IPS-18c (cell line): ENCODE results near the gene GCH1.

ENCODE experiments used
- H3K4me3 ChIP-seq: 2 replicates; pipeline ENCODE4 v1.7.0; 2013; ENCODE audit warnings: low read depth, mild to moderate bottlenecking, low read length, moderate library complexity; ENCODE audit not compliant: insufficient read depth
- H3K9me3 ChIP-seq: one replicate; pipeline ENCODE4 v1.6.1; 2013; ENCODE audit warnings: mild to moderate bottlenecking, low read length, moderate library complexity; ENCODE audit not compliant: control insufficient read depth, insufficient read depth

GCH1 gene

DNA sequence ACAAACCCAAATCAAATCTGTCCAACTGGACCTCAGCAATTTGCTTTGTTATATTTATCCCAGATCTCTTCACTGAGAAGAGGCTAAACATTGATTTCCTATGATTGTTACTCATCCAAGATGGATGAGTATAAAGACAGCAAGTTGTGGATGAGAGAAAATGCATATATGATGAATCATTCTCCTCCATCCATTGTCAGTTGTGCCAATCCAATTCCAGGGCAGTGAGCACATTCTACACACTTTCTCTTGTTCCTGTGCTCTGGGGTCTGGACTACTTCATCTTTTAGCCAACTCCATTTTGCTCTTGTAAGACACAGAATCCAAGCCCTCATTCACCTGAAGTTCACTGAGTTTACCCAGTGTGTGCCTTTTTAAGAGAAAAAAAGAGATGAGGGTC is 105.7 kb downstream of the GCH1 start:
- H3K9me3 ChIP-seq = no peaks in the 10 kb centered on the region
- H3K4me3 ChIP-seq = no peak overlapping the region

DNA sequence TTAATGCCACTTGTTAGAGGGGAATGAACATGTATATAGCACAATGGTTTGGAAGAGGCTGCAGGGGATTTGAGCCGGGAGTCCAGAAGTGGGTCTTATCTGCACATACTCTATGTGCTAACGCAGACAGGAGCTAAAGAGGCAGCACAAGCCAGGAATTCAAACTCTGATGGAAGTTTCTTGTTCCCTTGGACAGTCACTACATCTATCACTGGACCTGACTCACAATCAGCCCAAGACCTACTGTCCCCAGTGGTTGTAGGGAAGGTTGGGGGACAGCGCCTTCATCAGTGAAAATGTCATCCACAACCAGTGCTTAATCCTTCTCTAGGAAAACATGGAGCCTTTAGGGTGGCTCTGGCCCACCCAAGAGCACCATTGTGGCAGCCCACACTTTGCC is 107.8 kb downstream of the GCH1 start:
- Histone ChIP-seq H3K4me3 (no peak overlapping the region), H3K9me3 (no peaks in the 10 kb centered on the region)

DNA sequence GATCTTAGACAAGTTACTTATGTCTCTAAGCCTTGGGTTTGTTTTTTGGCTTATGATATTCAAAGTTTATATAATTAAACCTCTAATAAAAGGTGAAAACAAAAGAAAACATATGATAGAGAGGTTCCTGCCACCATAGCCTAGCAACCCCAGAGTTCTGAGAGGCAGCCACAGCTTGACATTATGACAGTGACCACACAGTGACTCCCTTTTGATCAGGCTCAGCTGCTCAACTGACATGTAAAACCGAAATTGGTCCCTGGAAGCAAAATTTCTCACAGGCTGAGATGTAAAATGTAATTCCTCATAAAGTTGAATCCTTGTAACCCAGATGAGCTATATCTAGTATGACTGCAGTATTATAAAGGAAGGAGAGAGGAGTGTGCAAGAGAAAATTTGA is 108.5 kb downstream of the GCH1 start:
- Histone ChIP-seq H3K9me3 (no peaks in the 10 kb centered on the region), H3K4me3 (no peak overlapping the region)

DNA sequence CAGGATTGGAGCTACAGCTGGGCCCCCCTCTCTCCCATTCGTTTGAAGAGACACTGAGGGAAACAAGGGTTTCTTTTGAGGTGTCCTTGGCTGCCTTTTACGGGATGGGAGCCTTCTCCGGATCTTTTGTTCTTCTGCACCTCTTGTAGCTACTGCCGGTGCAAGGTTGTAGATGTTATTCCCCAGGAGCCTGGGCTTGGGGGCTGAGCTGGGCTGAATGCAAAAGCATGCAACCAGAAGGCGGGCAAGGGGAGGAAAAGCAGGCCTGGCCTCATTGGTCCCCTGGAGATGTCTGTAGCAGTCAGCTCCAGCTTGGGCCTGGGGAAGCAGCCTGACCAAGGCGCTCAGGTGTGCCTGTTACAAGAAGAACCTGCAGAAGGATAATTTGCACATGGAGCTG is 110.3 kb downstream of the GCH1 start:
- Histone ChIP-seq H3K4me3 (no peak overlapping the region), H3K9me3 (no peaks in the 10 kb centered on the region)
